ENCODE measurements around the gene ARRDC3.

DNA sequence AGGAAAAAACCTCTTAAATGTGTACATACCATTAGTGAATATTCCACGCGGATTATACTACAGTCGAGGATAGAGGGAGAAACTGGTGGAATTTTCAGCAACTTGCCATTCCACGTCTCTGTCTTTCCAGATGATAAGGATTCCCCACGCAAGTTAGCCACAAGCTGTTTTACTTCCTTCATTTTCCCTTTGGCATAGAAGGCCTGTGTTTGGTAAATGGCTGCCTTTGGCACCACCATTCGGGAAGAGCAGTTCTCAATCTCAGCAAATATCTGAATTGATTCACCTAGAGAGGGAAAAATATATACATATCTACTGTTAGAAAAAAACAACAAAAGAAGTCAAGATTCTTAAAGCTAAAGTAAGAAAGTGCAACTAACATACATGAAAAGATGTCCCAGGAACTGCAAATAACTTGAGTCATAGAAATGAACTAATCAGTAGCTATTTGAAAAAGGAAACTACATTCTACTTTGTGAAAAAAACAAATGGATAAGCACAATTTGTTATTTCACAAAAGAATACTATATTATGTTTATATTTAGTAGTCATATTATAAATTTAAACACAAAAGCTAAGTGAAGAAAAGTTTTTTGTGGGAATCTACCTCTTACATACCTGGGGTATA lies 8.1 kb downstream of the ARRDC3 start:
- TF ChIP-seq, protein P1, sequence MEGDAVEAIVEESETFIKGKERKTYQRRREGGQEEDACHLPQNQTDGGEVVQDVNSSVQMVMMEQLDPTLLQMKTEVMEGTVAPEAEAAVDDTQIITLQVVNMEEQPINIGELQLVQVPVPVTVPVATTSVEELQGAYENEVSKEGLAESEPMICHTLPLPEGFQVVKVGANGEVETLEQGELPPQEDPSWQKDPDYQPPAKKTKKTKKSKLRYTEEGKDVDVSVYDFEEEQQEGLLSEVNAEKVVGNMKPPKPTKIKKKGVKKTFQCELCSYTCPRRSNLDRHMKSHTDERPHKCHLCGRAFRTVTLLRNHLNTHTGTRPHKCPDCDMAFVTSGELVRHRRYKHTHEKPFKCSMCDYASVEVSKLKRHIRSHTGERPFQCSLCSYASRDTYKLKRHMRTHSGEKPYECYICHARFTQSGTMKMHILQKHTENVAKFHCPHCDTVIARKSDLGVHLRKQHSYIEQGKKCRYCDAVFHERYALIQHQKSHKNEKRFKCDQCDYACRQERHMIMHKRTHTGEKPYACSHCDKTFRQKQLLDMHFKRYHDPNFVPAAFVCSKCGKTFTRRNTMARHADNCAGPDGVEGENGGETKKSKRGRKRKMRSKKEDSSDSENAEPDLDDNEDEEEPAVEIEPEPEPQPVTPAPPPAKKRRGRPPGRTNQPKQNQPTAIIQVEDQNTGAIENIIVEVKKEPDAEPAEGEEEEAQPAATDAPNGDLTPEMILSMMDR (IDR thresholded peaks at IDR 0.05) = no peak
- no peak for TF ChIP-seq POLR2A (IDR thresholded peaks at IDR 0.05)

All from heart left ventricle (tissue), 13 donors.